ENCODE measurements around the gene ZNF831. TPM values are rescaled to one million over a fixed set of nuclear protein-coding genes. Genes with fewer than 3 reads are reported as not detected.

Gene ZNF831
- total RNA-seq, 4 donors from 2014 or later: 0.78 to 2.3 (median 1.6) TPM

- no peak for DNase-seq
- Histone ChIP-seq H3K36me3 (no peaks in the 10 kb centered on the region), H3K4me1 (no peaks in the 10 kb centered on the region), H3K27me3 (no peaks in the 10 kb centered on the region), H3K27ac (no peak overlapping the region), H3K4me3 (replicated peaks in 1 of 3) (no peak overlapping the region), H3K9me3 (no peaks in the 10 kb centered on the region)
- TF ChIP-seq POLR2A (IDR thresholded peaks at IDR 0.05) (no peak), CTCF (IDR thresholded peaks at IDR 0.05) (no peak)
- 93 to 97% methylated on average over 24 to 28 of the region's 40 CpGs for WGBS, 2 donors
- intact Hi-C loops (cut with DNase I): no loop called here
These were observed 27.6 kb downstream of the ZNF831 start for GRCh38 chr20:59191036-59191755.

- H3K36me3 ChIP-seq: no peaks in the 10 kb centered on the region
- 68 to 72% methylated on average over 40 to 59 of the region's 66 CpGs for WGBS, 2 donors
These were observed 28.3 kb downstream of the ZNF831 start for GRCh38 chr20:59191756-59192532.

GRCh38 chr20:59192533-59192896 is 28.9 kb downstream of the ZNF831 start:
- TF ChIP-seq CTCF (IDR thresholded peaks at IDR 0.05) (no peak), POLR2A (IDR thresholded peaks at IDR 0.05) (no peak)
- DNase-seq: no peak
- H3K9me3 ChIP-seq: no peaks in the 10 kb centered on the region
- intact Hi-C loops (cut with DNase I): no loop called here
- H3K27ac ChIP-seq: no peak overlapping the region
- no peaks in the 10 kb centered on the region for H3K36me3 ChIP-seq
- 91 to 92% methylated on average over 17 to 25 of the region's 25 CpGs for WGBS, 2 donors
- H3K27me3 ChIP-seq: no peaks in the 10 kb centered on the region
- H3K4me3 ChIP-seq (replicated peaks in 1 of 3): no peak overlapping the region
- no peaks in the 10 kb centered on the region for H3K4me1 ChIP-seq

More at GRCh38 chr20:59191756-59192532, 28.3 kb downstream of the ZNF831 start:
- no peak for TF ChIP-seq CTCF (IDR thresholded peaks at IDR 0.05)
- H3K4me1 ChIP-seq: no peaks in the 10 kb centered on the region
- no peaks in the 10 kb centered on the region for H3K27me3 ChIP-seq
- no peak for DNase-seq
- intact Hi-C loops (cut with DNase I): no loop called here
- no peaks in the 10 kb centered on the region for H3K9me3 ChIP-seq
- no peak overlapping the region for H3K4me3 ChIP-seq (replicated peaks in 1 of 3)
- no peak overlapping the region for H3K27ac ChIP-seq

- WGBS, 2 donors: 89 to 96% methylated on average over 4 to 7 of the region's 7 CpGs
- no peak for DNase-seq
- H3K27ac ChIP-seq: no peak overlapping the region
- no peaks in the 10 kb centered on the region for H3K36me3 ChIP-seq
- intact Hi-C loops (cut with DNase I): no loop called here
- no peak overlapping the region for H3K4me3 ChIP-seq (replicated peaks in 1 of 3)
- H3K9me3 ChIP-seq: no peaks in the 10 kb centered on the region
- H3K27me3 ChIP-seq: no peaks in the 10 kb centered on the region
- no peak for TF ChIP-seq CTCF (IDR thresholded peaks at IDR 0.05)
- no peak for TF ChIP-seq POLR2A (IDR thresholded peaks at IDR 0.05)
- H3K4me1 ChIP-seq: no peaks in the 10 kb centered on the region
These were observed 29.7 kb downstream of the ZNF831 start for GRCh38 chr20:59193325-59193724.

Measured in thyroid gland (tissue), 4 donors.